SK-N-MC (cell line): ENCODE measurements around the gene CDKAL1.

ENCODE experiments used
- DNase-seq: peaks from one replicate; pipeline ENCODE4 v3.0.0-alpha.2; 2011; ENCODE audit warnings: low read depth, low spot score
- H3K27ac ChIP-seq: fragments of 200-600 bp; sonication (generic); 2 replicates; pipeline ENCODE4 v1.5.1; 2016; ENCODE audit warnings: mixed run types
- H3K36me3 ChIP-seq: fragments of 200-600 bp; sonication (generic); 2 replicates; pipeline ENCODE4 v1.6.1; 2017; ENCODE audit warnings: antibody characterized with exemption, low read length, mixed read lengths; ENCODE audit not compliant: insufficient read depth
- H3K4me3 ChIP-seq: fragments of 200-600 bp; sonication (generic); 2 replicates; pipeline ENCODE4 v1.5.1; 2016
- H3K9ac ChIP-seq: fragments of 200-600 bp; sonication (generic); 2 replicates; pipeline ENCODE4 v1.8.0; 2017; ENCODE audit warnings: mixed run types, mixed read lengths; ENCODE audit not compliant: insufficient read length
- H3K9me3 ChIP-seq: fragments of 200-600 bp; sonication (generic); 2 replicates; pipeline ENCODE4 v1.6.1; 2017; ENCODE audit warnings: low read depth, mild to moderate bottlenecking, antibody characterized with exemption, low read length, moderate library complexity, mixed read lengths
- EZH2 ChIP-seq: fragments of 200-600 bp; sonication (generic); IDR thresholded peaks from one replicate; pipeline ENCODE4 v1.6.1; 2017; ENCODE audit warnings: antibody characterized with exemption
- FOXP2 ChIP-seq: optimal IDR thresholded peaks from 2 replicates; pipeline ENCODE3; 2011; ENCODE audit warnings: mild to moderate bottlenecking, moderate library complexity; ENCODE audit not compliant: insufficient read depth; ENCODE audit errors: extremely low read length, control extremely low read depth
- POLR2AphosphoS5 ChIP-seq: IDR thresholded peaks from 2 replicates; pipeline ENCODE4 v1.6.1; 2012; ENCODE audit warnings: mild to moderate bottlenecking, low read depth, low read length, borderline replicate concordance

The CDKAL1 gene

GRCh38 chr6:20856681-20857288 is 322.5 kb downstream of the CDKAL1 start:
- H3K9me3 ChIP-seq: no peaks in the 10 kb centered on the region
- no peak for TF ChIP-seq POLR2AphosphoS5
- TF ChIP-seq FOXP2: no peak
- no peak for TF ChIP-seq EZH2
- no peak overlapping the region for H3K27ac ChIP-seq
- H3K36me3 ChIP-seq: no peaks in the 10 kb centered on the region
- no peak overlapping the region for H3K4me3 ChIP-seq
- no peak for DNase-seq
- H3K9ac ChIP-seq: no peak overlapping the region

- TF ChIP-seq POLR2AphosphoS5 (no peak), EZH2 (no peak), FOXP2 (no peak)
- H3K9ac ChIP-seq: no peak overlapping the region
- no peak overlapping the region for H3K27ac ChIP-seq
- no peak for DNase-seq
- H3K9me3 ChIP-seq: no peaks in the 10 kb centered on the region
- H3K36me3 ChIP-seq: no peaks in the 10 kb centered on the region
- no peak overlapping the region for H3K4me3 ChIP-seq
Measured at GRCh38 chr6:20861481-20861880, 327.2 kb downstream of the CDKAL1 start.

- Histone ChIP-seq H3K9me3 (no peaks in the 10 kb centered on the region), H3K36me3 (no peaks in the 10 kb centered on the region), H3K9ac (no peak overlapping the region), H3K4me3 (no peak overlapping the region; the same call in 1 of the 2 replicates), H3K27ac (peak overlapping the region; percentile 29)
- TF ChIP-seq EZH2 (no peak), POLR2AphosphoS5 (no peak), FOXP2 (no peak)
- no peak for DNase-seq
Measured at GRCh38 chr6:20866036-20866435, 331.8 kb downstream of the CDKAL1 start.

GRCh38 chr6:20866935-20867703 is 332.9 kb downstream of the CDKAL1 start:
- Histone ChIP-seq H3K9ac (no peak overlapping the region), H3K27ac (peak overlapping the region; percentile 37; the same call in 1 of the 2 replicates), H3K9me3 (no peaks in the 10 kb centered on the region), H3K4me3 (no peak overlapping the region), H3K36me3 (no peaks in the 10 kb centered on the region)
- TF ChIP-seq EZH2 (no peak), FOXP2 (no peak), POLR2AphosphoS5 (no peak)
- DNase-seq: no peak

GRCh38 chr6:20868397-20869096 is 334.3 kb downstream of the CDKAL1 start:
- TF ChIP-seq EZH2 (no peak), POLR2AphosphoS5 (no peak), FOXP2 (no peak)
- Histone ChIP-seq H3K36me3 (no peaks in the 10 kb centered on the region), H3K9me3 (no peaks in the 10 kb centered on the region), H3K4me3 (no peak overlapping the region), H3K9ac (no peak overlapping the region), H3K27ac (no peak overlapping the region)
- DNase-seq: no peak

GRCh38 chr6:20870021-20870420 is 335.8 kb downstream of the CDKAL1 start:
- no peak overlapping the region for H3K9ac ChIP-seq
- no peak for TF ChIP-seq FOXP2
- TF ChIP-seq POLR2AphosphoS5: no peak
- no peak for TF ChIP-seq EZH2
- no peaks in the 10 kb centered on the region for H3K36me3 ChIP-seq
- H3K27ac ChIP-seq: no peak overlapping the region
- H3K4me3 ChIP-seq: no peak overlapping the region
- no peak for DNase-seq
- no peaks in the 10 kb centered on the region for H3K9me3 ChIP-seq

- no peak for DNase-seq
- TF ChIP-seq EZH2: no peak
- no peak for TF ChIP-seq POLR2AphosphoS5
- TF ChIP-seq FOXP2: no peak
Measured at GRCh38 chr6:20870493-20870892, 336.2 kb downstream of the CDKAL1 start.

GRCh38 chr6:20873425-20874190 is 339.4 kb downstream of the CDKAL1 start:
- no peaks in the 10 kb centered on the region for H3K9me3 ChIP-seq
- no peak for TF ChIP-seq POLR2AphosphoS5
- TF ChIP-seq FOXP2: no peak
- no peak for TF ChIP-seq EZH2
- H3K4me3 ChIP-seq: no peak overlapping the region
- H3K9ac ChIP-seq: peak overlapping the region; percentile 16
- no peak for DNase-seq
- H3K27ac ChIP-seq: no peak overlapping the region
- H3K36me3 ChIP-seq: no peaks in the 10 kb centered on the region

More at GRCh38 chr6:20870493-20870892, 336.2 kb downstream of the CDKAL1 start:
- Histone ChIP-seq H3K36me3 (no peaks in the 10 kb centered on the region), H3K9ac (no peak overlapping the region), H3K9me3 (no peaks in the 10 kb centered on the region), H3K4me3 (no peak overlapping the region), H3K27ac (no peak overlapping the region)
